DLD1 (cell line): ENCODE data around the gene WNT6.

Source experiments
- in situ Hi-C: cut with HindIII; loops from 2 replicates; pipeline ENCODE4 v1.10.0; 2017; ENCODE audit warnings: low sequenced_read_pairs

WNT6 gene

DNA sequence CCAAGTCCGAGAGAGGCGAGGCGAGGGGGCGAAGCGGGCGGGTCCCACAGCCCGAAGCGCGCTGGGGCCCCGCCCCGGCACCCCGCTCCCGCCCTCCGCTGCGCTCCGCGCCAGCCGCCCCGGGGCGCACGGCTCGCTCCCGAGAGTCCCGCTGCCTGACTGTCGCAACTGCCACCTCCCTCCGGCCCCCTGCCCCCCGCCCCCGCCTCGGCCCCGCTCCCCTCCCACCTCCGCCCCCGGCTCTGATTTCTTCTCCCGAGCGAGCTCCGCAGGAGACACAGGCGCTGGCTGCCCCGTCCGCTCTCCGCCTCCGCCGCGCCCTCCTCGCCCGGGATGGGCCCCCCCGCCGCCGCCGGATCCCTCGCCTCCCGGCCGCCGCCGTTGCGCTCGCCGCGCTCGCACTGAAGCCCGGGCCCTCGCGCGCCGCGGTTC lies at the start of gene WNT6:
Gene WNT6, plus strand, starts transcription at position 250 of the 432 bp plus-strand sequence. CDS start 233 bp downstream, outside the sequence.
- in situ Hi-C loops: no loop called here

DNA sequence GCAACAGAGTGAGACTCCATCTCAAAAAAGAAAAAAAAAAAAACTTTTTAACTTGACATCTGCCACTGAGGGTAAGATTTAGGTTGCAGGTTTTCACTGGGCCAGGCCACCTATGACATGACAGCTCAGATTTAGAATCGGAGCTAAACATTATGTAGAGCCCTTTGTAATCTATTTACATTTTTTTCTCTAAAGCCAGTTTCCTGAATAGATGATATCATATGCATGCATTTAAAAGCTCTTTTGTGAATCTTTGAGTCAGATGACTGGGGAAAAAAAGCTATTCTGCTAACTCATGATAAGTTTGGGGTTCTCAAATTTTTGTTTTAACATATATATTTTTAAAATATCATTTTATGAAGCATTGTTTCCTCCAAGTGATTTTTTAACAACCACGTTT lies 49.3 kb upstream of the WNT6 start:
- in situ Hi-C loops: no loop called here

DNA sequence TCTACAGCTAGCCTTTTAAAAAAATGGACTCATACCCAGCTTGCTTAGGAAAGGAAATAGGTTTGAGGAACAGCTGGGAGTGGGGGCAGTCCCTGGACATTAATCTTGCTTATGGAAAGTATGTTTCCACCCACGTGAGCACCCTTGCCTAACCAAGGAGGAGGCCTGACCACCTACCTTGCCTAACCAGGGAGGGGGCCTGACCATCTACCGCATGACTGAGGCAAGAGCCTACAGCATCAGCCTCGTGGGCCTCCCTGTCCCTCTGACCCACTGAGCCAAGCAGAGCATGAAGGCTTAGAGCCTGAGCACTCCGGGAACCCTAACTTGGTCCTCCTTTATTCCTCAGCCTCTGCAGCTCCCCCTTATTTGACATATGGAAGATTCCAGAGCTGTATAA lies 48.2 kb upstream of the WNT6 start:
- in situ Hi-C loops: no loop called here

DNA sequence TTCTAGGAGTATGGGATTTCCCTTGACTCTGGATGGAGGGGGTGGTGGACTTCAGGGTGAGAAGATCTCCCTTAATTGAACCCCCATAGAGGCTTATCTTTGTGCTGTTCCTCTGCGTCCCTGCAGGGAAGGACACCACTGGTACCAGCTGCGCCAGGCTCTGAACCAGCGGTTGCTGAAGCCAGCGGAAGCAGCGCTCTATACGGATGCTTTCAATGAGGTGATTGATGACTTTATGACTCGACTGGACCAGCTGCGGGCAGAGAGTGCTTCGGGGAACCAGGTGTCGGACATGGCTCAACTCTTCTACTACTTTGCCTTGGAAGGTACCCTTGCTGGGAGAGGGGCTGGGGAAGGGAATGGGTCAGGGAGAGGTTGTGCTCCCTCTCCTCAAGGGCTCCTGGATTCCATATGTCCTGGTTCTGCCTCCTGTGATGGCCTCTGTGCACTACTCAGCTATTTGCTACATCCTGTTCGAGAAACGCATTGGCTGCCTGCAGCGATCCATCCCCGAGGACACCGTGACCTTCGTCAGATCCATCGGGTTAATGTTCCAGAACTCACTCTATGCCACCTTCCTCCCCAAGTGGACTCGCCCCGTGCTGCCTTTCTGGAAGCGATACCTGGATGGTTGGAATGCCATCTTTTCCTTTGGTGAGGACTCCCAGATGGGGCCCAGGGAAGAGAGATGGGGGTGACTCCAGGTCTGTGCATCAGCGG lies 47.3 kb upstream of the WNT6 start:
- in situ Hi-C loops: no loop called here

DNA sequence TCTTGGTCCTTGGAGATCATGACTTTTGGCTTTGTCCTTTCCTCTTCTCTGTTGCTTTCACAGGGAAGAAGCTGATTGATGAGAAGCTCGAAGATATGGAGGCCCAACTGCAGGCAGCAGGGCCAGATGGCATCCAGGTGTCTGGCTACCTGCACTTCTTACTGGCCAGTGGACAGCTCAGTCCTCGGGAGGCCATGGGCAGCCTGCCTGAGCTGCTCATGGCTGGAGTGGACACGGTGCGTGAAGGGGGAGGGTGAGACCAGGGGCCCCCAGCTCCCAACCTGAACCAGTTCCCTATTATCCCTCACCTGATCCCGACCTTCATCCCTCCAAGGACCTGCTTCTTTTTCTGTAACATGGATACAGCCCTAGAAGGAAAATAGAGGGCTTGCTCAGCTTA lies 46.7 kb upstream of the WNT6 start:
- in situ Hi-C loops: no loop called here

DNA sequence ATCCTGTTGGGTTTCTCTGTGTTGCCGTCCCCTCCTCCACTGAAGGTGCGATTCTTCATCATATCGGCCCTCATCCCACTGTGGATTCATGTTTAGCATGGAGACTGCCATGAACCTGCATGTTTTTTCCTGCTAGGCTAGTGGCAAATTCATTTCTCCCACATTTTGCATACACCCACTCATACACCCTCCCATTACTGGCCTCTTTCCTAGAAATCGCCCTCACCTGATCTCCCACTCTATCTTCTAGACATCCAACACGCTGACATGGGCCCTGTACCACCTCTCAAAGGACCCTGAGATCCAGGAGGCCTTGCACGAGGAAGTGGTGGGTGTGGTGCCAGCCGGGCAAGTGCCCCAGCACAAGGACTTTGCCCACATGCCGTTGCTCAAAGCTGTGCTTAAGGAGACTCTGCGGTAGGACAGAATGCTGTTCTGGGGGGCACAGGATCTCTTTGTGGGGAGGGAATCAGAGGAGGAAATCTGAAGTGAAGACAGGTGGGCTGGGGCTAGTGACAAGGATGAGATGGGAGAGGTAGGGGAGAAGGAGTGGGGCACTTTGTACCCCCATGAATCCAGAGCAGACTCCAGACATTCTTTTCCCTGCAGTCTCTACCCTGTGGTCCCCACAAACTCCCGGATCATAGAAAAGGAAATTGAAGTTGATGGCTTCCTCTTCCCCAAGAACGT lies 45.7 kb upstream of the WNT6 start:
- in situ Hi-C loops: no loop called here

DNA sequence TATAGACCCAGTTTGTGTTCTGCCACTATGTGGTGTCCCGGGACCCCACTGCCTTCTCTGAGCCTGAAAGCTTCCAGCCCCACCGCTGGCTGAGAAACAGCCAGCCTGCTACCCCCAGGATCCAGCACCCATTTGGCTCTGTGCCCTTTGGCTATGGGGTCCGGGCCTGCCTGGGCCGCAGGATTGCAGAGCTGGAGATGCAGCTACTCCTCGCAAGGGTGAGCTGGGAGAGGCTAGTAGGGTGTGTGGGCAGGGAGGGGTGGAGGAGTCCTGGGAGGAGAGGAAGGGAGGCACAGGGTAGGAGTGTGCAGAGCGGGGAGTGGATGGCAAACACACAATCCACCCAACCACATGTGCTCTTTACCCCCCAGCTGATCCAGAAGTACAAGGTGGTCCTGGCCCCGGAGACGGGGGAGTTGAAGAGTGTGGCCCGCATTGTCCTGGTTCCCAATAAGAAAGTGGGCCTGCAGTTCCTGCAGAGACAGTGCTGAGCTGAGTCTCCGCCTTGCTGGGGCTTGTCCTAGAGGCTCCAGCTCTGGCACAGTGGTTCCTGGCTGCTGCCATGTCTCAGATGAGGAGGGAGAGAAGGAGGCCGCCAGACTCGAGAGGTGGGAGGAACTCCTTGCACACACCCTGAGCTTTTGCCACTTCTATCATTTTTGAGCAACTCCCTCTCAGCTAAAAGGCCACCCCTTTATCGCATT lies 44.9 kb upstream of the WNT6 start:
- in situ Hi-C loops: no loop called here

DNA sequence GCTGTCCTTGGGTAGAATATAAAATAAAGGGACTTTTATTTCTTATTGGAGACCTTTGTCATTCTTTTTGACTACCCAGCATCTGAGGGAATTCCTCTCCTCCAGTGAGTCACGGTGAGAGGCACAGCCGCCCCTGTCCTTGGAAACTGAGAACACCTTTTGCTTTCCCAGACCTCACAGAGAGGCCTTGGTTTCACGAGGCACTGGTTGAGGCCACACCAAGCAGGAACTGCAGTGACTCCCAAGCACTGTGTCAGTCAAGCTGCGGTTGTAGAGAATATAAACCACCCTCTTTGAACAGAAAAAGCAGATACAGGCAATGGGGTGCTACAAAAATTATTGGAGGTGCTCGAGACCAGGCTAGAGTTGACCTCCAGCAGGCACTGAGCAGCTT lies 44.4 kb upstream of the WNT6 start:
- in situ Hi-C loops: no loop called here

DNA sequence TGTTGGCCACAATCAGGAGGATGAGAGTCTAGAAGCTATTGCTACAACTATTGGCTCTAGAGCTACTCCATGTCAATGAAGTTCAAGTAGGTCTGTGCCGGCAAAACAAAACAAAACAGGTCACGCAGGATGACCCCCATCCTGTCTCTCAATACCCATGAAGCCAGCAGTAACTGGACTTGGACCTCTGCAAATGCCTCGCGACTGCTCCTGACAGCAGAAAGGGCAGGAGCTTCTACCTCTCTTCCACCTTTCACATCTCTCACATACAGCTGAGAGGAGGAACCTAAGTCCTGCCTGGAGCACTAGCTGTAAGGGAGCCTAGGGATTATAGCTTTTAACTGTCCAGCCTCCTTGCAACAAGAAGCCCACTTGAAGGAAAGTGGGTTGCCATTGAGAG lies 44.0 kb upstream of the WNT6 start:
- in situ Hi-C loops: no loop called here

DNA sequence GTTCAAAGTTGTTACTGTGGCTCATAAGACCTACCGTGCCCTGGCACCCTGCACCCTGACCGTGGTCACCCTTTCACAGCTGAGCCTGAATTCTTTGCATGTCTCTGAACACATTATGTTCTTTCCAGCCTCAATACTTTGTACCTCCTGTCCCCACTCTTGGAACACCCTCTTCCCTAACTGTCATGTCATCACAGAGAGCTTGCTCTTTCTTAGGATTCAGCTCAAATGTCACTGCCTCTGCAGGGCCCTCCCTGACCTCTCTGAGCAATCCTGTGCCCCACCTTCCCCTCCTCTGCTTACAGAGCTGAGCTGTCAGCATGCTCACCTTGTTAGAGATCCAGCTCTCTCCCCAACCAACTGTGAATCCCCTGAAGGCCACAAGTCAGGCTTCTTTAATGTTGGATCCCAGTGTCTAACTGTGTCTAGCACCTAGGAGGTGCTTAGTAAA lies 43.0 kb upstream of the WNT6 start:
- in situ Hi-C loops: no loop called here

DNA sequence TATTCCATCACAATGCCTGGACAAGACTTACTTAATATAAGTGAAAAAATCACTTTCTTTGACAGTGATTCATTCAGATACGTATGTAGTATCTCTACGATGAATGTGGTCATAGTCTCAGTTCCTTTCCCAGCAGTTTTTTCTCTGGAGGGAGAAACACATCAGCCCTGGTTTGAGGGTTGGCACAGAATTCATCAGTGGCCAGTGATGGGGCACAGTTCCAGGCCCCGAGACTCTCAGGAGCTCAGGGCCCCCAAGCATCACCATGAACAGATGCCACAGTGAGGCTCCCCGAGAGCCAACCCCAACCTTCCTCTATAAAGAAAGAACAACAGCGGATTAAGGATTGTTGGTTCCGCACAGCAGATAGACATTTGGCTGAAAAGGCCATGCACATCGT lies 40.5 kb upstream of the WNT6 start:
- in situ Hi-C loops: no loop called here

DNA sequence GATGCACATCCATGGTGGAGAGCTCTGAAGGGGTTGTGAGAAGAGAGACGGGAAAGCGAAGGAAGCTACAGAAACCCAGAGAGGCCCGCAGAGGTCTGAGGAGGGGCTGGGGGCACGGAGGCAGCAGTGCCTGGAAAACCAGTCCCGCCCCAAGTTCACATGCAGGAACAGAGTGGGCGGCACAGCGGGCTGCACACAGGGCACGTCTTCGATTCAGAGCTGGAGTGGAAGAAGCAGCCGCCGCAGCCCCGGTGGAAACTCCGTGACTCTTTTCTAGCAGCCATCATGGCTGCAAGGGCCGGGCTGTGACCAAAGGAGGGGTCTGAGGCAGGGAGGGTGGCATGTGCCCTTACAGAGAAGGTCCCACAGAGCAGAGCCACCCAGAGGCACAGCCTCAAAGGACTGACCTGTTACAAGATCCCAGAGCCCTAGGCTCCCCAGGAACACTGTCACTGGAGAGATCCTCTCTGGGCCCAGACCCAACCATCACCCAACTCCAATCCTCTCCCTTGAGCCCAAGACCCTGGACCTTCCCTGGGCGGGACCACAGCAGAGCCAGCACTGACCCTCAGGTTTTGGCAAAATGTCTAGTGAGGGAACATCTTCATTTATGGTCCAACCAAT lies 38.7 kb upstream of the WNT6 start:
- in situ Hi-C loops: no loop called here

DNA sequence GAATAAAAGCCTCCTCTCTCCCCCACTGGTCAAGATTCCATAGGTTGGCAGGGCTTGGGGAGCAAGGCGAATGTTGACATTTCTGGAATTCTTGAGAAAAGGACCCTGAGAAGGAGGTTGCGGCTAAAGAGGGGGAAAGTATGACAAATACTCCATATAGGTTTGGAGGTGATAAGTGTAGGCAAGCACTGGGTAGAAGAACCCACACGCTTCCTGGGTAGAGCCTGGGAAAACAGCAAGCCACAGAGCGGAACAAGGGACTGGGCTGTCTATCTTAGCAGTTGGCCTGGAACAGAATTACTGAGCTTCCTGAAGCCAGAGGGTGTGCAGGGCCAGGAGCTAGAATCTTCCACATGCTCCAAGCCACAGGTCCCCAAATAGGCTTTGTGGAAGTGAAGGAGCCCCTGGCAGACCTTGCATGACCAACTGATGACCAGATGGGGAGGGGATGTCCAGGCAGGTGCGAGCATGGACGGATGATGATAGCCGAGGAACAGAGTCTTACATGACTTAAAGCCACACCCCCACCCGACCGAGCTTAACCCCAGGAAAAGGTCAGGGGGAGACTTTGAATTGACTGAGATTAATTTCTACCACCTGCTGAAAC lies 37.9 kb upstream of the WNT6 start:
- in situ Hi-C loops: no loop called here

DNA sequence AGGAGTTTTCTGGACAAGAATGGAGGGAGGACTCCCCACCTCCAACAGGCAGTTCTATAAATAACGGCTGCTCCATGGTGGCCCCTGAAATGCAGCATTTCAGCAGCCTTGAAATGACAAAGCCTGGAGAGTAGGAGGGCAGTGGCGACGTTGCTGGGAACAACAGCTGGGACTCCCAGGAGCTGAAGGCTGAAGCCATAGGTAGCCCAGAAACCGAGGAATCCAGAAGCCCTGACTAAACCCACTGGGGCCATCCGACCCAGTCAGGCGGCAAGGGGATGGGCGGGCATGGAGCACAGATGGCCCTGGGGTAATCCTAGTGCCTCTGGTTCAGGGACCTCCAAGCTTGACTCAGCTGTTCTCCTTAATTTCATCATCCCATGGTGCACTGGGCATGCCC lies 37.0 kb upstream of the WNT6 start:
- in situ Hi-C loops: no loop called here

DNA sequence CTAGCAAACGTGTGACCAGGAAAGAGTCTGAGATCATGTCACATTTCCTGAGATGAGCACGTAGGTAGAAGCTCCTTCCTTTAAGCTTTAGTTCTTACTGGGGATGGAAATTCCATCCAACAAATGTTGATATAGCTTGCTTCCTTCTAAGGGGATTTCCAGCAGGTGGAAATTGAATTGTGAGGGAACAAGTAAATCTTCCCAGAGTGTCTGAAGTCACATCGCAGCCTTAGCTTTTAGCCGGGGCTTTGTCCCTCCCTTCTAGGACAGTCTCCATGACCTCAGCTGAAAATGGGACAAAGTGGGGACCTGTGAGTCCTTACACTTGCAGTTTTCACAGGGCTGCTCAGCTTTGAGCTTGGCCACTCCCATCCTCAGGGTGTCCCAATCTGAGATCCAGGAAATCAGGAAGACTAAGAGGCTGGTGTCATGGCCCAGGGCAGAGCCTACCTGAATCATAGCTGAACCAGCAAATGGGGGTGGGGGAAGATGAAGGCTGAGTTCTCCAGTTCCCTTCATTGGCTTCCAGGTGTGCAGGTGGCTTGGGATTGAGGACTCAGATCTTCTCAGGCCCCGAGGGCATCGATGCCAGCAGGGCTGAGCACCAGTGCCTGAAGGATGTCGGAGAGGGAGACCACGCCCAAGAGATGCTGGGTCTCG lies 36.3 kb upstream of the WNT6 start:
- in situ Hi-C loops: no loop called here

DNA sequence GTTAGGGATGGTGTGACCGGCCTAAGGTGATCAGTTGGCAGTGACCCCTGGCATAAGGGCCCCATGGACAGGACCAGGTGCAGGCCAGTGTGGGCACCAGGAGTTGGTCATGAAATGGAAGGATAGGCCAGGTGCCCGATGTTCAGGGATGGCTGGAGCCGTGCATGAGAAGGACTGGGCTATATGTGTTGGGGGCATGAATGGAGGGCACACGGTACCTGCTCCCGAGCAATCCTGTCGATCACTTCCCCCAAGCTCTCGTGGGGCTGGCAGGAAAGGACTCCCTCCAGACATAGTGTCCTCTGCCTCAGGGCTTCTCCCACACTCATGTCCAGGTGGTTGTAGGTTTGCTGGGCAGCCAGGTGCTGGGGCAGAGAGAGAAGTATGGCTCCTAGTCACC lies 35.6 kb upstream of the WNT6 start:
- in situ Hi-C loops: no loop called here

DNA sequence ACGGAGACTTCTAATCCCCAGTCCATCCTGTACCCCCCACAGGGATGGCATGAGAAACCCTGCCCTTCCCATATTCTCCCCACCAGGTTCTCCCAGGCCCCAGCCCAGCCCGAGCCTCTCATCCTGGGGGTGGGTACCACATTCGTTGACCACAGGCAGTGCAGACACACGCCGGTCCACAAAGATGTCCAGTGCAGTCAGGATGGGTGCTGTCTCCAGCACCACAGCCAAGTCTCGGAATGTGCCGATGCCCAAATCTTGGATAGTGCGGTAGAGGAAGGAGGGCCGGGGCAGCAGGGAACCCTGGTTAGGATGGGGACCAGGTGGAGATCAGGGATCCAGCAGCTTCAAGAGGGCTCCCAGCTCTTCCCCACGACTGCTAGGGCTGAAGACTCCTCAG lies 32.8 kb upstream of the WNT6 start:
- in situ Hi-C loops: no loop called here

DNA sequence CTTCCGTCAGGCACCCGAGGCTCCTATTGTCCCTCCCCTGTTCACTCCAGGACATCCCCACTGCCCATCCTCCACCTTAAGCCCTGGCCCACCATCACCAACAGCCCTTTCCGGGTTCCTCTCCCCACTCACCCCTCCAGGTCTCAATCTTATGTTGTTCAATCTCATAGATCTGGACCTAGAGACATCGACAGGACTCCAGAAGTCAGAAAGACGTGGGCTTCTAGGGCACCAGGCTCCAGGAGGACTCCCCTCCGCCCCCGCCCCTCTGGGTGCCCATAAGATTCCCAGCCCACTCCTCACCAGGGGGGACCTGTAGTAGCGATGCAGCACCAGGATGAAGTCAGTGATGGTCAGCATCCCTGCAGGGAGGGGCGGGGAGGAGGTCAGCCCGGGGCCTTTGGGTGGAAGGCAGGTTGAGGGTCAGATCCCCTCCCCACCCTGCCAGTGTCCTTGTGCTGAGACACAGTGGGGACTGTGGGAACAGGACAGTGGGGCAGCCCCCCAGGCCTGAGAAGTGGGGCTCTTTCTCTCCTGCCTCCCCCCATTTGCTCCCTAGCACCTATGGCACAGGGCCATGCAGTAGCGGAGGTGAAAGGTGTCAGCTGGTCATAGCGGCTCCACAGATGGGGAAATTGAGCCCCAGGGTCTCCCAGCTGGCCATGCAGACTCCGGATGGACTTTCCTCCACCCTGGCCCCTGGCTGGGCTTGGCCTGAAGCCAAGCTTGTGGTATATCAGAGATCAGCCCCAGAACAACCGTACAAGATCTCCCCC lies 31.7 kb upstream of the WNT6 start:
- in situ Hi-C loops: no loop called here

DNA sequence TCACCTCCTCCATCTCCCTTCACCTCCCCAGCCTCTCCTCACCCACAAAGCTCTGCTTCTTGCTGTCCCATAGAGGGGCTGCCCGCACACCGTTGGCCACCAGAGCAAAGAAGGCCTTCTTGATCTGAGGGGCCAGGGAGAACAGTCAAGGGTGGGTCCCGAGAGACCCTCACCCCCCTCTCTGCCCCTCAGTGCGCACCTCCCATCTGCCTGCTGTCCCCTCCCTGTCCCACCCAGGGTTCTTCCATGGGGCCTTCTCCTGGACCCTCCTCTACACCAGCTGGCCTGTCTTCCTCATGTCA lies 31.2 kb upstream of the WNT6 start:
- in situ Hi-C loops: no loop called here

DNA sequence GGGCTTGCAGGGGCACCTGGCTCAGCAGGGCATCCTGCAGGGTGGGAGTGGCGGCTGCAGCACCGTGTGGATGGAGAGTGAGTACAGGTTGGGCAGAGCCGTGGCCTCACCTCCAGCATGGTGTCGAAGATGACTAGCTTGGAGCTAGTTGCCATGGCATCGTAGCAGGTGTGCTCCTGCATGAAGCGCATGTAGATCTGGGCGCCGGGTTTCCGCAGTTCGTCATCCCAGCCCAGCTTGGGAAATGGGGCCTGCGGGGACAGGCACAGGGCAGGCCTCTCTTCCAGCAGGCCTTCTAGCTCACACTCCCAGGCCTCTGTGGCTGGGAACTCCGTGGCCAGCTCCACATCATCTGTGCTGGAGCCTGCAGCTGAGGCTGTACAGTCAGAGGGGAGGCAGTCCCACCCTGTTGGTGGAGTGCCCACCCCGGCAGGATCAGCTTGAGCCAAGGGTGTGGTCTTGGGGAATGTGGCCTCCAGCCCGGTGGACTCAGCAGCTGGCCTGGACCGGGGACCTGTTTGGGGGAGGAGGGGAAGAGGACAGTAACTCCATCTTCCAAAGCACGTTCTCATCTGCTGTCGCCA lies 29.6 kb upstream of the WNT6 start:
- in situ Hi-C loops: no loop called here
